Effector memory CD4-positive, alpha-beta T cell (primary cell): ENCODE data around the gene IRF2.

Experiments
- DNase-seq, 3 donors: peaks; one replicate each; pipeline ENCODE4 v3.0.0-alpha.2; 2020
- H3K27ac ChIP-seq: 2 replicates; pipeline ENCODE4 v1.7.0; 2013; ENCODE audit warnings: mild to moderate bottlenecking, low read length, moderate library complexity; ENCODE audit not compliant: insufficient read depth, poor library complexity, severe bottlenecking
- H3K27me3 ChIP-seq: replicated peaks from 2 replicates; pipeline ENCODE4 v1.7.0; 2013; ENCODE audit warnings: mild to moderate bottlenecking, low read length; ENCODE audit not compliant: insufficient read depth, control insufficient read depth, poor library complexity, severe bottlenecking
- H3K36me3 ChIP-seq: 2 replicates; pipeline ENCODE4 v1.7.0; 2013; ENCODE audit warnings: mild to moderate bottlenecking, low read length, moderate library complexity; ENCODE audit not compliant: control insufficient read depth, insufficient read depth
- H3K4me1 ChIP-seq: 2 replicates; pipeline ENCODE4 v1.7.0; 2013; ENCODE audit warnings: low read length, mild to moderate bottlenecking; ENCODE audit not compliant: control insufficient read depth, insufficient read depth, poor library complexity, severe bottlenecking
- H3K4me3 ChIP-seq: 2 replicates; pipeline ENCODE4 v1.7.0; 2013; ENCODE audit warnings: low read length, low read depth, mild to moderate bottlenecking; ENCODE audit not compliant: insufficient read depth, poor library complexity, severe bottlenecking
- H3K9me3 ChIP-seq: 2 replicates; pipeline ENCODE4 v1.7.0; 2013; ENCODE audit warnings: mild to moderate bottlenecking, low read length, moderate library complexity; ENCODE audit not compliant: control insufficient read depth

The IRF2 gene

GRCh38 chr4:184443318-184443717, 31.0 kb downstream of the IRF2 start:
- H3K36me3 ChIP-seq, result no peaks in the 10 kb centered on the region
- H3K27me3 ChIP-seq, result no peaks in the 10 kb centered on the region
- DNase-seq, result no peak
- H3K9me3 ChIP-seq, result no peaks in the 10 kb centered on the region
- no peak overlapping the region for H3K27ac ChIP-seq
- peaks cover 4% of the 10 kb centered on the region for H3K4me1 ChIP-seq
- H3K4me3 ChIP-seq, result no peak overlapping the region

DNA sequence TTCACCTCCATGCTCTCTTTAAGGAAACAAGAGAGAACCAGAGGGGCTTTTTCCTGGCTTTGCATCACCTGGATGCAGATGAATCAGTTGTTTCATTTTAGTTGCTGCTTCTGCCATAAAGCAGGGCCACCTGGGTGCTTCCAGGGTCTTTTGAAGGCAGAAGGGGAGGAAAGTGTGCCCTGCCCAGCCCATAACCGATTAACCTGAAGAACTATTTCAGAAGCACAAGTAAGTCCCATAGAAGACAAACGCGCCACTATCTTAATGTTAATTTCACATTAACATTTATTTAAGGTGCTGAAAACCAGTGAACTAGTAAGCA, 32.1 kb downstream of the IRF2 start:
- Histone ChIP-seq H3K27me3 (no peaks in the 10 kb centered on the region), H3K4me3 (no peak overlapping the region), H3K9me3 (no peaks in the 10 kb centered on the region), H3K36me3 (no peaks in the 10 kb centered on the region), H3K27ac (no peak overlapping the region), H3K4me1 (peaks cover 2% of the 10 kb centered on the region)
- DNase-seq, result no peak

- no peak overlapping the region for H3K27ac ChIP-seq
- no peaks in the 10 kb centered on the region for H3K27me3 ChIP-seq
- no peaks in the 10 kb centered on the region for H3K36me3 ChIP-seq
- H3K4me1 ChIP-seq, result no peaks in the 10 kb centered on the region
- no peak for DNase-seq
- H3K9me3 ChIP-seq, result no peaks in the 10 kb centered on the region
- H3K4me3 ChIP-seq, result no peak overlapping the region
Measured at GRCh38 chr4:184441461-184442313, 32.7 kb downstream of the IRF2 start.

DNA sequence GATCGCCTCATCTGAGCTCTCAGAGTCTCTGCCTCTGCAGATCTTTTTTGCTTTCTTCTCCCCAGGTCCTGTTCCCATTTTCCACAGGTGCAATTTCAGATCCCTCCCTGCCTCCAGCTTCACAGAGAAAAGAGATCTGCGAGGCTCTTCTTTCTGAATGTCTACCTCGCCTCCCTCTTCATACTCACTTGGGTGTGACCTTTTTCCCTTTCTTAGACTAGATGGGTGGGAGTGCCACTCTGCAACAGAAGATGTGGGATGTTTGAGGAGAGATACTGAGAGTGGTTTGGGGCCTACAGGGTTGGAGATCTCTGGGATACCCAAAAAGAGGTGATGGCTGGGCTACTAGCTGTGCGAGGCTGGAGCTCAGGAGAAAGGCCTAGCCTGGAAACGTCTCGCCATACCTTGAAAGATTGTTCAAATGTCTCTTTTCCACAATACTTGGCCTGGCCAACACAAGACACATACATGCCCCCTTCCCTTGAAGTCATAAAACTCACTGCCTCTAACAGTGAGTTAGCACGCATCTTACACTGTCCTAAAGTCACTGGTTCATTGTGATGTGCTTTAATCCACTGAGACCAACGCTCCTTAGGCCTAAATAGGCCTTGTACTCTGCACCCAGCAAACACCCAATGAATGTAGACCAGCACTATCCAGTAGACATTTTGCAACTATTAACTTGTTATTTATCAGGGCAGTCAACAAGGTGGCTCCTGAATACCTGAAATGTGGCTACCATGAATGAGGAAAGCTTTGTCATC, 33.6 kb downstream of the IRF2 start:
- H3K4me1 ChIP-seq, result no peaks in the 10 kb centered on the region
- H3K27me3 ChIP-seq, result no peaks in the 10 kb centered on the region
- no peak overlapping the region for H3K4me3 ChIP-seq
- DNase-seq, result no peak
- no peak overlapping the region for H3K27ac ChIP-seq
- H3K9me3 ChIP-seq, result no peaks in the 10 kb centered on the region
- no peaks in the 10 kb centered on the region for H3K36me3 ChIP-seq

DNA sequence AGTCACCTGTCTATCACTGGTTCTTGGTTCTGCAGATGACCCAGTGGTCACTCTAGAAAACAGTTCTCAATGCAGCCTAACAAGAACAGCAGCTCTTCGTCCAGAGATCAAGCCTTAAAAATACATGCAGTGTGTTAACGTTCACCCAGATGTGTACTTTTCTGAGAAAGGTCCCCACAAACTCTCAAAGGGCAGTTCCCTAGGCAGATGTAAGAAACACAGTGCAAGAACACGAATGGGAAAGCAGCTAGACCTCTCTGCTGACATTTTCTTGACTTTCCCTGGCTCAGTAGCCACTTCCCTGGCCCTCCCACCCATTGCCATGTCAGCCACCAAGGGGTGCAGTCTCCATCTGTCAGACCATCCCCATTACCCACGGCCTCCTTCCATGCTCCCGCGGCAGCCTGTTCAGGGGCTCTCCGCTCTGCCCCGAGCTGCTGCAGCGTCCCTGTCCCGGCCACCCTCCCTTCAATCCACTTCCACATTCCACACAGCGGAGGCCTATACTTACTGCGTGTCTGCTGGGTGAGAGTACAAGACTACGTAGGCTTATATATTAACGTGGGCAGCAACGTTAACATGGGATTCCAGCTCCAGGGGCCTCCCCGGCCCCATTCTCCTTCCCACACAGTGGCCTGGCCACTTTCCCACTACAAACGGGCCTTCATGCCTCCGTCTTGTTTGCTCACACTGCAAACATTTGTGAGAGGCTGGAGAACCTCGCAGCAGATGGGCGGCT, 34.3 kb downstream of the IRF2 start:
- Histone ChIP-seq H3K4me3 (no peak overlapping the region), H3K36me3 (no peaks in the 10 kb centered on the region), H3K9me3 (no peaks in the 10 kb centered on the region), H3K27ac (no peak overlapping the region), H3K27me3 (no peaks in the 10 kb centered on the region), H3K4me1 (no peaks in the 10 kb centered on the region)
- no peak for DNase-seq

GRCh38 chr4:184439386-184439785, 35.0 kb downstream of the IRF2 start:
- H3K9me3 ChIP-seq, result no peaks in the 10 kb centered on the region
- no peaks in the 10 kb centered on the region for H3K4me1 ChIP-seq
- H3K4me3 ChIP-seq, result no peak overlapping the region
- H3K27ac ChIP-seq, result no peak overlapping the region
- no peak for DNase-seq
- H3K36me3 ChIP-seq, result no peaks in the 10 kb centered on the region
- H3K27me3 ChIP-seq, result no peaks in the 10 kb centered on the region

DNA sequence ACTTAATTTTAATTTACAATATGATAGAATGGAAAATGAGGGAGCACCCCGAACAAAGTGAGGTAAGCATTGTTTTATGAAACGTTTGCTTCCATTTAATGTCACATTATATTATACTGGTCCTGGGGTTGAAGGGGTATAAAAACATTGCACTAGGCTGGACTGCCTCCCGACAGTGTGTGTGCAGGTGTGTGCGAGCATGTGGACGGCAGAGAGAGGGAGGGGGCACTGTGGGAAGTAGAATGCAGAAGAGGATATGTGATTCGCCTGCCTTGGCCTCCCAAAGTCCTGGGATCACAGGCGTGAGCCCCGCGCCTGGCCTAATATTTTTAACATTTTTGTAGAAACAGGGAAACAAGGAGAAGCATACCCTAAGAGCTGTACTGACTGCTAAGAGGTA, 36.0 kb downstream of the IRF2 start:
- DNase-seq, result no peak
- Histone ChIP-seq H3K36me3 (no peaks in the 10 kb centered on the region), H3K27ac (no peak overlapping the region), H3K9me3 (no peaks in the 10 kb centered on the region), H3K4me1 (no peaks in the 10 kb centered on the region), H3K4me3 (no peak overlapping the region), H3K27me3 (no peaks in the 10 kb centered on the region)

DNA sequence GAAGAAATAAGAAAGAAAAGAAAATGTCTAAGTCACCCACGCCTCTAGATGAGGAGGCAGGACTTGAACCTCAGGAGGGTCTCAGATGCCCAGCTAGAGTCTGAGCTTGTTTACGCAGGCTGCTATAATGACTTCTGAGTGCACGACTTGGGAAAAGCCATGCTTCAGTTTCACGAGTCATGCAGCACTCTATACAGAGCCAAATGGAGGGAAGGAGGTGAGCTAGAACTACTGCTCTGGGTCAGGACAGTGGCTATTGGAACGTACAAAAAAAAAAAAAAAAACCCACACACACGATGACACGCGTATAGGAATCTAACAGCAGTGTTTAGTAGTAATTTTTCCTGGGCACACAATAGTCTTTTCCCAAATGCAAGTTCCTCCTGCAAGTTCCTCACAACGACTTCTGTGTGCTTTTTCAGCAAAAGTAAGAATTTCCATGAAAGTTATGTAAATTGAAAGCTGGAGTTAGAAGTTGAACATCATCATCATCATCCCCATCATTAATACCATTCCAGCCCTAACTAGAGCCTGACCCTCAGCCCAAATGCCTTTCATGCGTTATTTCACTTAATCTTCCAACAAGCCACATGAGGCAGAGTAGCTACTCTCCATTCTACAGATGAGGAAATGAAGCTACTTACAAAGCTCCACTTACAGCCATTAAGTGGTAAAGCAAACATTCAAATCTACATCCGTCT, 36.6 kb downstream of the IRF2 start:
- Histone ChIP-seq H3K4me1 (no peaks in the 10 kb centered on the region), H3K27ac (no peak overlapping the region), H3K4me3 (no peak overlapping the region), H3K36me3 (no peaks in the 10 kb centered on the region), H3K9me3 (no peaks in the 10 kb centered on the region), H3K27me3 (no peaks in the 10 kb centered on the region)
- no peak for DNase-seq

- Histone ChIP-seq H3K9me3 (no peaks in the 10 kb centered on the region), H3K4me3 (no peak overlapping the region), H3K27ac (no peak overlapping the region), H3K36me3 (no peaks in the 10 kb centered on the region), H3K27me3 (no peaks in the 10 kb centered on the region), H3K4me1 (no peaks in the 10 kb centered on the region)
- no peak for DNase-seq
Measured at GRCh38 chr4:184434501-184435066, 39.8 kb downstream of the IRF2 start.
